Measurements from ENCODE around the gene FAM83F.
"Not testable (repeated sequence)": the region's sequence is repeated elsewhere in the genome, so short reads cannot be mapped to it uniquely, and the experiment has no call there.

FAM83F gene

GRCh38 chr22:40019100-40019499, 24.3 kb downstream of the FAM83F start:
- DNase-seq: no peak

GRCh38 chr22:40020956-40021355, 26.2 kb downstream of the FAM83F start:
- DNase-seq: peak; percentile 66

GRCh38 chr22:40021401-40022000, 26.7 kb downstream of the FAM83F start:
- peak; percentile 96 for DNase-seq

GRCh38 chr22:40022536-40023240, 27.9 kb downstream of the FAM83F start:
- DNase-seq: no peak

GRCh38 chr22:40023341-40023841, 28.6 kb downstream of the FAM83F start:
- no peak for DNase-seq

- peak; percentile 71 for DNase-seq
These were observed 29.7 kb downstream of the FAM83F start for GRCh38 chr22:40024201-40025061.

- not testable (repeated sequence) for DNase-seq
These were observed 30.3 kb downstream of the FAM83F start for GRCh38 chr22:40025062-40025379.

GRCh38 chr22:40025856-40026255, 31.1 kb downstream of the FAM83F start:
- no peak for DNase-seq

- peak; percentile 60 for DNase-seq
These were observed 31.9 kb downstream of the FAM83F start for GRCh38 chr22:40026641-40027040.

- no peak for DNase-seq
These were observed 32.7 kb downstream of the FAM83F start for GRCh38 chr22:40027191-40028097.

GRCh38 chr22:40028098-40028425, 33.3 kb downstream of the FAM83F start:
- no peak for DNase-seq

- DNase-seq: no peak
These were observed 34.6 kb downstream of the FAM83F start for GRCh38 chr22:40029189-40029890.

- no peak for DNase-seq
These were observed 35.4 kb downstream of the FAM83F start for GRCh38 chr22:40030026-40030757.

GRCh38 chr22:40030758-40031095, 36.0 kb downstream of the FAM83F start:
- DNase-seq: no peak

- DNase-seq: no peak
These were observed 37.2 kb downstream of the FAM83F start for GRCh38 chr22:40031766-40032470.

- DNase-seq: peak; percentile 91
These were observed 39.0 kb downstream of the FAM83F start for GRCh38 chr22:40033586-40034380.

- no peak for DNase-seq
These were observed 40.6 kb downstream of the FAM83F start for GRCh38 chr22:40035351-40035750.

GRCh38 chr22:40036126-40036525, 41.4 kb downstream of the FAM83F start:
- DNase-seq: no peak

GRCh38 chr22:40036591-40037225, 42.0 kb downstream of the FAM83F start:
- DNase-seq: peak; percentile 69
